NB4 (cell line): Measurements from ENCODE around the gene LRFN4.

Source experiments
- CTCF ChIP-seq: IDR thresholded peaks from one replicate; pipeline ENCODE4 v1.5.1; 2012; ENCODE audit warnings: low read depth, low read length
- MAX ChIP-seq: IDR thresholded peaks from 2 replicates; pipeline ENCODE4 v1.6.1; 2011; ENCODE audit warnings: low read depth, low read length
- POLR2A ChIP-seq: IDR thresholded peaks from 2 replicates; pipeline ENCODE4 v1.6.1; 2011; ENCODE audit warnings: mild to moderate bottlenecking; ENCODE audit not compliant: insufficient read length; ENCODE audit errors: extremely low read depth

- TF ChIP-seq CTCF (no peak), MAX (no peak), POLR2A (no peak)
These were observed 41.2 kb upstream of the LRFN4 start for GRCh38 chr11:66815646-66816045.
